Liver (tissue), 2 donors: ENCODE measurements around the gene CABP4.

ENCODE experiments used
- FOXA1 ChIP-seq: IDR thresholded peaks from 2 replicates; pipeline ENCODE4 v1.6.1; 2016; ENCODE audit warnings: antibody characterized with exemption
- MAX ChIP-seq: IDR thresholded peaks from 2 replicates; pipeline ENCODE4 v1.6.1; 2016; ENCODE audit warnings: antibody characterized with exemption
- TF ChIP-seq, protein P1 (sequence below): fragments of 150-350 bp; IDR thresholded peaks from 2 replicates; pipeline ENCODE4 v1.5.1; 2017; ENCODE audit warnings: improper control_type of control experiment, low read depth, low read length; ENCODE audit not compliant: missing input control
- donor health status: healthy.

DNA sequence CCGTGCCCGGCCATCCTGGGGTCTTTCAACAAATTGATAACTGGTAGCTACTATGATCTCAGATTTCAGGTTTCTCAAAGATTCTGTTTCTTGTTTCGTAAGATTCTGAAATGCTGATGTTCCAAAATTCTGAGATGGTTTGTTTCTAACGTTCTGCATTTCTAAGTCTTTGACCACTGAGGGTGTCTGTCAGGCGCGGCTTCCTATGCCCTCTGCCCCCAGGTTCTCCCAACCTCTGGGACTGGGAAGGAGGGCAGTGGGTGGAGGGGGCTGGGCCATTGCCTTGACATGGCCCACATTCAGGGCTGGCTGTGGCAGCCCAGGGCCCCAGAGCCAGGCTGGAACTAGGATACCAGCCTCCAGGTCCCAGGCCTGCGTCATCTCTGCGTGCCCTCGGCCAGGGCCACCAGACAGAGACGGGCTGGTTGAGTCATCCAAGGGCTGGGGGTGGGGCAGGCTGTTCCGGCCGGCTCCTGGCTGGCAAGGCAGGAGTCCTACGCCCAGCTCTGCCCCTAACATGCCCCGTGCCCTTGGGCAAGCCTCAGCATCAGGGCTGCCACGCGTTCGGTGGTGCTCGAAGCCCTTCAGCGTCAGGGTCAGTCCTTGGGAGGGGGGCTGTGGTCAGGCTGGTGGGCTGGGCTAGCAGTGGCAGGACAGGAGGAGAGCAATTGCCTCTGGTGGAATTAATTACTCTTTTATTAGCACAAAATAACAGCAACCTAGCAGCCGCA, 8.7 kb downstream of the CABP4 start:
- TF ChIP-seq FOXA1 (no peak), MAX (no peak)
- TF ChIP-seq, protein P1, sequence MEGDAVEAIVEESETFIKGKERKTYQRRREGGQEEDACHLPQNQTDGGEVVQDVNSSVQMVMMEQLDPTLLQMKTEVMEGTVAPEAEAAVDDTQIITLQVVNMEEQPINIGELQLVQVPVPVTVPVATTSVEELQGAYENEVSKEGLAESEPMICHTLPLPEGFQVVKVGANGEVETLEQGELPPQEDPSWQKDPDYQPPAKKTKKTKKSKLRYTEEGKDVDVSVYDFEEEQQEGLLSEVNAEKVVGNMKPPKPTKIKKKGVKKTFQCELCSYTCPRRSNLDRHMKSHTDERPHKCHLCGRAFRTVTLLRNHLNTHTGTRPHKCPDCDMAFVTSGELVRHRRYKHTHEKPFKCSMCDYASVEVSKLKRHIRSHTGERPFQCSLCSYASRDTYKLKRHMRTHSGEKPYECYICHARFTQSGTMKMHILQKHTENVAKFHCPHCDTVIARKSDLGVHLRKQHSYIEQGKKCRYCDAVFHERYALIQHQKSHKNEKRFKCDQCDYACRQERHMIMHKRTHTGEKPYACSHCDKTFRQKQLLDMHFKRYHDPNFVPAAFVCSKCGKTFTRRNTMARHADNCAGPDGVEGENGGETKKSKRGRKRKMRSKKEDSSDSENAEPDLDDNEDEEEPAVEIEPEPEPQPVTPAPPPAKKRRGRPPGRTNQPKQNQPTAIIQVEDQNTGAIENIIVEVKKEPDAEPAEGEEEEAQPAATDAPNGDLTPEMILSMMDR = no peak
